Activated T-cell treated with anti-CD3 and anti-CD28 coated beads, Interleukin-2, amount 50 U/mL, for 72 hours (primary cell): ENCODE measurements around the gene MPG. TPM values are rescaled to one million over a fixed set of nuclear protein-coding genes. Genes with fewer than 3 reads are reported as not detected.

Source experiments
- ATAC-seq, 2 donors: fragments of 150-1000 bp; cut with Tn5 transposase; replicated peaks in 1 of 2; 2 replicates each; pipeline ENCODE4 v1.10.0; 2021; ENCODE audit warnings: moderate library complexity in 2 of 2, mild to moderate bottlenecking in 1 of 2
- DNase-seq, 2 donors: peaks; one replicate each; pipeline ENCODE4 v3.0.0; 2021 to 2022; ENCODE audit warnings: mixed read lengths in 1 of 2
- H3K27ac Mint-ChIP-seq: one replicate; pipeline ENCODE4 v1.8.0; 2022; ENCODE audit warnings: mild to moderate bottlenecking, moderate library complexity, mixed read lengths
- H3K27me3 Mint-ChIP-seq: one replicate; pipeline ENCODE4 v1.8.0; 2022; ENCODE audit warnings: low read depth, mixed read lengths
- H3K36me3 Mint-ChIP-seq, 2 donors: one replicate each; pipeline ENCODE4 v1.8.0; 2022; ENCODE audit warnings: mixed read lengths in 2 of 2, mild to moderate bottlenecking in 1 of 2; ENCODE audit not compliant: insufficient read depth in 2 of 2
- H3K4me1 Mint-ChIP-seq: one replicate; pipeline ENCODE4 v1.8.0; 2022; ENCODE audit warnings: low read depth, mixed read lengths
- H3K4me3 Mint-ChIP-seq, 2 donors: one replicate each; pipeline ENCODE4 v1.8.0; 2022; ENCODE audit warnings: mild to moderate bottlenecking in 2 of 2, mixed read lengths in 2 of 2, moderate library complexity in 2 of 2
- H3K9me3 Mint-ChIP-seq, 2 donors: one replicate each; pipeline ENCODE4 v1.8.0; 2022; ENCODE audit warnings: mixed read lengths in 2 of 2
- total RNA-seq, 2 donors: library from RNA; stranded (reverse); gene quantifications; one replicate each; pipeline ENCODE4 v1.2.3, GENCODE V29; 2022

MPG gene
- total RNA-seq, 2 donors from 2014 or later, result 49.6 to 50.5 TPM

DNA sequence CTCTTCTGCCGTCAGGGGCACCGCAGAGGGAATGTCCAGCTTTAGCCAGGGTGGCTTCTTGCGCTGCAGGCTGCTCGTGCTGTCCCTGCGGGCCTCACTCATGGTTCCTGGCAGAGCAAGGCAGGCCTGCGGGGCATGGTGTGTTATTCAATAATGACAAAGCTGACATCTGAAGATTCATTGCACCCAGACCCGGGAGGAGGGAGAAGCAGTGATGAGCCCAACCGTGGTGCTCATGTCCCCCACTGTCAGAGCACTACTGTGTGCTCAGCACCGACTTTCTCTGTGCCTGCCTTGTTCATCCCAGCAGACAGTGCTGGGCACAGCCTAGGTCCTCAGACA, 13.1 kb upstream of the MPG start:
- no peak overlapping the region for H3K4me3 Mint-ChIP-seq

GRCh38 chr16:65745-66144, 12.3 kb upstream of the MPG start:
- ATAC-seq, result peak; percentile 90 to 91
- Mint-ChIP-seq H3K4me1 (peaks cover 8% of the 10 kb centered on the region), H3K36me3 (peaks cover 0 to 1% of the 10 kb centered on the region in 2 donors), H3K9me3 (no peaks in the 10 kb centered on the region), H3K27ac (no peak overlapping the region), H3K4me3 (no peak overlapping the region), H3K27me3 (peaks cover 4% of the 10 kb centered on the region)
- DNase-seq, result peak; percentile 87 to 92

More for the DNA sequence above, 13.1 kb upstream of the MPG start:
- no peak for DNase-seq
- peaks cover 8% of the 10 kb centered on the region for H3K4me1 Mint-ChIP-seq
- no peaks in the 10 kb centered on the region for H3K36me3 Mint-ChIP-seq
- ATAC-seq, result no peak
- H3K9me3 Mint-ChIP-seq, result no peaks in the 10 kb centered on the region
- H3K27ac Mint-ChIP-seq, result no peak overlapping the region
- no peaks in the 10 kb centered on the region for H3K27me3 Mint-ChIP-seq

GRCh38 chr16:66309-67182, 11.5 kb upstream of the MPG start:
- H3K4me1 Mint-ChIP-seq, result peaks cover 8% of the 10 kb centered on the region
- no peak overlapping the region for H3K27ac Mint-ChIP-seq
- no peak for DNase-seq
- peaks cover 0 to 2% of the 10 kb centered on the region in 2 donors for H3K36me3 Mint-ChIP-seq
- H3K9me3 Mint-ChIP-seq, result no peaks in the 10 kb centered on the region
- no peak for ATAC-seq
- H3K4me3 Mint-ChIP-seq, result no peak overlapping the region
- peaks cover 11% of the 10 kb centered on the region for H3K27me3 Mint-ChIP-seq

DNA sequence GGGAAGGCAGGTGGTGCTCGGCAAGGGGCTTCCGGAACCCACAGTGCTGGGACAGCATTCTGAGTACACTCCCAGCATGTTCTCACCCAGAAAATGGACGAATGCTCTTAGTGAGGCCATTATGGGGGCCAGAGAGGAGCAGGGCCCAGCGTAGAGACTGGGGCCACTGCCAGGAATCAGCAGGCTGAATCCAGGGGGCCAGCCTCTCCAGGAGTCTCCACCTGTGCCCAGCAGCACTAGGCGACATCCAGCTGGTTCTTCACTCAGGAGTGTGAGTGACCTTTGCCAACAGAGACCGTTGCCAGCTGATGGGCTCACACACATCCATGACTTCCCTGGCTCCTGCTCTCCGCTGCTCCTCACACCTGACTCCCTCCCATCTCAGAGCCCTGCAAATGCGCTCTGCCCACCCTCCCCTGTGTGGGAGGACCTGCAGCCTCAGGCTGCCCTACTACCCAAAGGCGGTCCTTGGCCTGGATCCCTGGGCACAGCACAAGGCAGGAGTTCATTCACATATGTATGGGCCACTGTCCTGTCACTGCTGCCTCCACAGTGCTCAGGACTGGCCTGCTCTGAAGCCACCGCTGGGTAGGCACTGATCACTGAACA, 10.7 kb upstream of the MPG start:
- Mint-ChIP-seq H3K36me3 (peaks cover 0 to 2% of the 10 kb centered on the region in 2 donors), H3K4me3 (no peak overlapping the region), H3K9me3 (no peaks in the 10 kb centered on the region), H3K27ac (no peak overlapping the region), H3K27me3 (peaks cover 13% of the 10 kb centered on the region), H3K4me1 (peaks cover 8% of the 10 kb centered on the region)
- ATAC-seq (no peak), DNase-seq (no peak)

DNA sequence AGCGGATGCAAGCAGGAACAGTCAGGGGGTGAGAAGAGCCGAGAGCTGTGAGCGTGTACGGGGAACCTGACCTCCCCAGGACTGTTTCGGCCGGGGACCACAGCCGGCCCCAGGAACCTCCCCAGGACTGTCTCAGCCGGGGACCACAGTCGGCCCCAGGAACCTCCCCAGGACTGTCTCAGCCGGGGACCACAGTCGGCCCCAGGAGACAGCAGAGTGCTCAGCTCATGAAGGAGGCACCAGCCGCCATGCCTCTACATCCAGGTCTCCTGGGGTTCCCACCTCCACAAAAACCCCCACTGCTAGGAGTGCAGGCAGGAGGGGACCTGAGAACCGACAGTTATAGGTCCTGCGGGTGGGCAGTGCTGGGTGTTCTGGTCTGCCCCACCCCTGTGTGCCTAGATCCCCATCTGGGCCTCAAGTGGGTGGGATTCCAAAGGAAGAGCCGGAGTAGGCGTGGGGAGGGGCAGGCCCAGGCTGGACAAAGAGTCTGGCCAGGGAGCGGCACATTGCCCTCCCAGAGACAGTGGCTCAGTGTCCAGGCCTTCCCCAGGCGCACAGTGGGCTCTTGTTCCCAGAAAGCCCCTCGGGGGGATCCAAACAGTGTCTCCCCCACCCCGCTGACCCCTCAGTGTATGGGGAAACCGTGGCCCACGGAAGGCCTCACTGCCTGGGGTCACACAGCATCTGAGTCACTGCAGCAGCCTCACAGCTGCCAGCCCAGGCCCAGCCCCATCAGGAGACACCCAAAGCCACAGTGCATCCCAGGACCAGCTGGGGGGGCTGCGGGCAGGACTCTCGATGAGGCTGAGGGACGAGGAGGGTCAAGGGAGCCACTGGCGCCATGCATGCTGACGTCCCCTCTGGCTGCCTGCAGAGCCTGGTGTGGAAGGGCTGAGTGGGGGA, 9.9 kb upstream of the MPG start:
- ATAC-seq, result no peak
- no peak for DNase-seq
- Mint-ChIP-seq H3K36me3 (peaks cover 2 to 3% of the 10 kb centered on the region in 2 donors), H3K27ac (no peak overlapping the region), H3K27me3 (peaks cover 18% of the 10 kb centered on the region), H3K4me1 (peaks cover 13% of the 10 kb centered on the region), H3K9me3 (no peaks in the 10 kb centered on the region), H3K4me3 (no peak overlapping the region)

GRCh38 chr16:69181-69580, 8.8 kb upstream of the MPG start:
- Mint-ChIP-seq H3K4me3 (no peak overlapping the region), H3K27me3 (peaks cover 29% of the 10 kb centered on the region), H3K4me1 (peaks cover 14% of the 10 kb centered on the region), H3K9me3 (no peaks in the 10 kb centered on the region), H3K27ac (no peak overlapping the region), H3K36me3 (peaks cover 2 to 3% of the 10 kb centered on the region in 2 donors)
- ATAC-seq (no peak), DNase-seq (no peak)

DNA sequence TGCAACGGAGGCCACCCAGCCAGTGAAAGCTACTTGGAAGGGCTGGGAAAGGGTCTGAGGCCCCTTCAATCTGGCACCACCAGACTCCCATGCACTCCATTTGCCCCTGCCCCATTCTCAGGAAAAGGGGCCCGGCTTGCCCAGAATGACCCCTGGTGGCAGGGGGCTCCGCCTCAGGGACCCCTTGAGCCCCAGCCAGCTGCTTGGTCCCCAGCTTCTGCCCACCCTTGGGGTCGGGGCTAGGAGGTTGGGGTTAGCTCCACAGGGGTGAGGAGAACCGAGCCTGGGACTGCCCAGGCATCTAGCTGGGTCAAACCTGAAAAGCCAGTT, 6.8 kb upstream of the MPG start:
- ATAC-seq (no peak), DNase-seq (no peak)
- Mint-ChIP-seq H3K4me1 (peaks cover 10% of the 10 kb centered on the region), H3K9me3 (no peaks in the 10 kb centered on the region), H3K27ac (no peak overlapping the region), H3K4me3 (peak overlapping the region in 1 of 2 donors; percentile 46), H3K27me3 (peaks cover 38% of the 10 kb centered on the region), H3K36me3 (peaks cover 2 to 3% of the 10 kb centered on the region in 2 donors)

GRCh38 chr16:71540-72401, 6.3 kb upstream of the MPG start:
- Mint-ChIP-seq H3K9me3 (no peaks in the 10 kb centered on the region), H3K36me3 (peaks cover 2 to 3% of the 10 kb centered on the region in 2 donors), H3K4me3 (peak overlapping the region in 1 of 2 donors; percentile 46), H3K27me3 (peaks cover 38% of the 10 kb centered on the region), H3K4me1 (peaks cover 15% of the 10 kb centered on the region), H3K27ac (no peak overlapping the region)
- no peak for ATAC-seq
- DNase-seq, result no peak

GRCh38 chr16:72561-73548, 5.2 kb upstream of the MPG start, which contains the start of gene RHBDF1:
RHBDF1 (minus strand) TSS chr16:72631; CDS start chr16:65015, 7,616 bp downstream.
- DNase-seq (peak; percentile 29 to 41), ATAC-seq (peak; percentile 60 to 67)
- Mint-ChIP-seq H3K27ac (no peak within 1 kb of the TSS), H3K36me3 (peaks cover 2 to 3% of the 10 kb centered on the region in 2 donors), H3K4me1 (peaks cover 22% of the 10 kb centered on the region), H3K27me3 (peaks cover 38% of the 10 kb centered on the region), H3K9me3 (no peaks in the 10 kb centered on the region), H3K4me3 (peak within 1 kb of the TSS; percentile 60 to 88)

- H3K4me3 Mint-ChIP-seq, result no peak overlapping the region
- H3K36me3 Mint-ChIP-seq, result peaks cover 3% of the 10 kb centered on the region in 2 donors
- H3K27me3 Mint-ChIP-seq, result peaks cover 38% of the 10 kb centered on the region
- H3K4me1 Mint-ChIP-seq, result peaks cover 30% of the 10 kb centered on the region
- H3K27ac Mint-ChIP-seq, result no peak overlapping the region
- ATAC-seq, result no peak
- no peak for DNase-seq
- H3K9me3 Mint-ChIP-seq, result no peaks in the 10 kb centered on the region
Observed at GRCh38 chr16:74051-74746, 3.8 kb upstream of the MPG start.

GRCh38 chr16:74747-75334, 3.2 kb upstream of the MPG start:
- Mint-ChIP-seq H3K9me3 (no peaks in the 10 kb centered on the region), H3K27ac (no peak overlapping the region), H3K4me1 (peaks cover 36% of the 10 kb centered on the region)

More at GRCh38 chr16:74747-75334, 3.2 kb upstream of the MPG start:
- Mint-ChIP-seq H3K36me3 (peaks cover 3 to 6% of the 10 kb centered on the region in 2 donors), H3K27me3 (peaks cover 38% of the 10 kb centered on the region), H3K4me3 (no peak overlapping the region)
- ATAC-seq (no peak), DNase-seq (no peak)
